ENCODE data around the gene CAMSAP2.

DNA sequence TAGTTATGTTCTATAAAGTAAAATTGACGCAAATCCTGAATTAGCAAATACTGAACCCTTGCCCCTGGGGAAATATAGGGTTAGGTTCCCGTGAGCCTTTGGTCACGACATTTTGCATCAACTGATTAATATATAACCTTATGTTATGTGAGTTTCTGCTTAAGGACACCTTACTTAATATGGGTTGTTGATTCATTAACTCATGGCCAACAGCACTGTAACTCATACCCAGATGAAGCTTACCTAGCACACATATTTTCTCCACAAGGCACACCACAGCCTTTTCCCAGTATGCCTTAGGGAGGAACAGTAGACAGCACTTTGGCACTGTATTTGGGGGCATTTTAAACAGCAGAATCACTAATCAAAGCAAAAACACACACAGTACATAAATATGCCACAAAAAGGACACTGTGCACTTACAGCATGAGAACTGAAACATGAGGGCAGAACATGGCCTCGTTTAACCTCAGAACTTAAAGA lies 171.1 kb downstream of the CAMSAP2 start:
- TF ChIP-seq, protein P1, sequence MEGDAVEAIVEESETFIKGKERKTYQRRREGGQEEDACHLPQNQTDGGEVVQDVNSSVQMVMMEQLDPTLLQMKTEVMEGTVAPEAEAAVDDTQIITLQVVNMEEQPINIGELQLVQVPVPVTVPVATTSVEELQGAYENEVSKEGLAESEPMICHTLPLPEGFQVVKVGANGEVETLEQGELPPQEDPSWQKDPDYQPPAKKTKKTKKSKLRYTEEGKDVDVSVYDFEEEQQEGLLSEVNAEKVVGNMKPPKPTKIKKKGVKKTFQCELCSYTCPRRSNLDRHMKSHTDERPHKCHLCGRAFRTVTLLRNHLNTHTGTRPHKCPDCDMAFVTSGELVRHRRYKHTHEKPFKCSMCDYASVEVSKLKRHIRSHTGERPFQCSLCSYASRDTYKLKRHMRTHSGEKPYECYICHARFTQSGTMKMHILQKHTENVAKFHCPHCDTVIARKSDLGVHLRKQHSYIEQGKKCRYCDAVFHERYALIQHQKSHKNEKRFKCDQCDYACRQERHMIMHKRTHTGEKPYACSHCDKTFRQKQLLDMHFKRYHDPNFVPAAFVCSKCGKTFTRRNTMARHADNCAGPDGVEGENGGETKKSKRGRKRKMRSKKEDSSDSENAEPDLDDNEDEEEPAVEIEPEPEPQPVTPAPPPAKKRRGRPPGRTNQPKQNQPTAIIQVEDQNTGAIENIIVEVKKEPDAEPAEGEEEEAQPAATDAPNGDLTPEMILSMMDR (IDR thresholded peaks at IDR 0.05) = no peak
- no peak for TF ChIP-seq POLR2A (IDR thresholded peaks at IDR 0.05)
